OCI-LY3 (cell line): ENCODE measurements around the gene MSH6.

ENCODE experiments used
- H2AFZ ChIP-seq: fragments of 200-600, 300-600 bp; shearing (Covaris generic); 2 replicates; pipeline ENCODE4 v1.6.0; 2014; ENCODE audit warnings: antibody characterized with exemption, low read depth, low read length
- H3K27ac ChIP-seq: fragments of 200-600, 300-600 bp; sonication (generic); 2 replicates; pipeline ENCODE4 v1.5.1; 2014; ENCODE audit warnings: mild to moderate bottlenecking, low read length, moderate library complexity, mixed read lengths
- H3K27me3 ChIP-seq: fragments of 200-600, 300-600 bp; sonication (generic); 2 replicates; pipeline ENCODE4 v1.6.1; 2014; ENCODE audit warnings: low read depth, low read length, mixed read lengths
- H3K36me3 ChIP-seq: fragments of 200-600, 300-600 bp; sonication (generic); replicated peaks from 2 replicates; pipeline ENCODE3; 2014; ENCODE audit warnings: low read depth, low read length, mixed read lengths
- H3K4me1 ChIP-seq: fragments of 300-600, 200-600 bp; sonication (generic); 2 replicates; pipeline ENCODE4 v1.6.1; 2014; ENCODE audit warnings: low read length, mixed read lengths
- H3K4me2 ChIP-seq: fragments of 200-600, 300-600 bp; sonication (generic); 2 replicates; pipeline ENCODE4 v1.6.1; 2014; ENCODE audit warnings: low read length, mixed read lengths
- H3K4me3 ChIP-seq: fragments of 300-600, 200-600 bp; sonication (generic); 2 replicates; pipeline ENCODE4 v1.5.1; 2014; ENCODE audit warnings: antibody characterized with exemption, mild to moderate bottlenecking, low read length, moderate library complexity
- H3K79me2 ChIP-seq: fragments of 300-600, 200-600 bp; shearing (Covaris generic); 2 replicates; pipeline ENCODE4 v1.6.1; 2014; ENCODE audit warnings: mild to moderate bottlenecking, low read length, mixed read lengths
- H3K9ac ChIP-seq: fragments of 300-600, 200-600 bp; shearing (Covaris generic); 2 replicates; pipeline ENCODE4 v1.6.0; 2014; ENCODE audit warnings: mild to moderate bottlenecking, low read length, moderate library complexity
- H3K9me3 ChIP-seq: fragments of 200-600, 300-600 bp; shearing (Covaris generic); 2 replicates; pipeline ENCODE4 v1.6.1; 2014; ENCODE audit warnings: low read length, mixed read lengths; ENCODE audit not compliant: insufficient read depth
- H4K20me1 ChIP-seq: fragments of 200-600, 300-600 bp; sonication (generic); 2 replicates; pipeline ENCODE4 v1.6.1; 2016; ENCODE audit warnings: low read length, mixed read lengths; ENCODE audit not compliant: insufficient read depth
- CTCF ChIP-seq: fragments of 200-600, 300-600 bp; sonication (generic); IDR thresholded peaks from 2 replicates; pipeline ENCODE4 v1.5.1; 2014; ENCODE audit warnings: antibody characterized with exemption, low read length, low read depth
- EZH2phosphoT487 ChIP-seq: fragments of 200-600 bp; shearing (Covaris generic); IDR thresholded peaks from 2 replicates; pipeline ENCODE4 v1.6.1; 2018; ENCODE audit warnings: antibody characterized with exemption, mixed run types, low read depth

Gene MSH6

GRCh38 chr2:47809903-47810302, 27.0 kb downstream of the MSH6 start:
- H3K79me2 ChIP-seq: no peaks in the 10 kb centered on the region
- 0 out of 2 replicates have a peak, but pooled peaks cover 5% of the 10 kb centered on the region for H4K20me1 ChIP-seq
- peaks cover 77% of the 10 kb centered on the region for H3K36me3 ChIP-seq
- no peak overlapping the region for H3K4me2 ChIP-seq
- no peak overlapping the region for H2AFZ ChIP-seq
- H3K27ac ChIP-seq: no peak overlapping the region
- no peaks in the 10 kb centered on the region for H3K27me3 ChIP-seq
- H3K9me3 ChIP-seq: no peaks in the 10 kb centered on the region
- no peaks in the 10 kb centered on the region for H3K4me1 ChIP-seq
- TF ChIP-seq EZH2phosphoT487 (no peak), CTCF (no peak)
- no peak overlapping the region for H3K4me3 ChIP-seq
- no peak overlapping the region for H3K9ac ChIP-seq

- no peak for TF ChIP-seq EZH2phosphoT487
- TF ChIP-seq CTCF: no peak
- H3K9me3 ChIP-seq: no peaks in the 10 kb centered on the region
- H3K79me2 ChIP-seq: no peaks in the 10 kb centered on the region
- H3K36me3 ChIP-seq: peaks cover 73% of the 10 kb centered on the region
- no peak overlapping the region for H3K9ac ChIP-seq
- 0 out of 2 replicates have a peak, but pooled peaks cover 5% of the 10 kb centered on the region for H4K20me1 ChIP-seq
- no peak overlapping the region for H3K27ac ChIP-seq
- no peak overlapping the region for H2AFZ ChIP-seq
- peaks cover 5% of the 10 kb centered on the region for H3K4me1 ChIP-seq
- H3K4me2 ChIP-seq: no peak overlapping the region
- no peaks in the 10 kb centered on the region for H3K27me3 ChIP-seq
- H3K4me3 ChIP-seq: no peak overlapping the region
Observed at GRCh38 chr2:47810850-47811249, 27.9 kb downstream of the MSH6 start.

GRCh38 chr2:47811668-47812067, 28.7 kb downstream of the MSH6 start:
- 0 out of 2 replicates have a peak, but pooled peaks cover 5% of the 10 kb centered on the region for H4K20me1 ChIP-seq
- H3K9ac ChIP-seq: no peak overlapping the region
- H3K4me2 ChIP-seq: no peak overlapping the region
- H3K27ac ChIP-seq: no peak overlapping the region
- TF ChIP-seq EZH2phosphoT487: no peak
- no peak for TF ChIP-seq CTCF
- H3K79me2 ChIP-seq: no peaks in the 10 kb centered on the region
- no peak overlapping the region for H3K4me3 ChIP-seq
- no peak overlapping the region for H2AFZ ChIP-seq
- peaks cover 70% of the 10 kb centered on the region for H3K36me3 ChIP-seq
- no peaks in the 10 kb centered on the region for H3K9me3 ChIP-seq
- no peaks in the 10 kb centered on the region for H3K27me3 ChIP-seq
- peaks cover 8% of the 10 kb centered on the region for H3K4me1 ChIP-seq

GRCh38 chr2:47815764-47816163, 32.8 kb downstream of the MSH6 start:
- Histone ChIP-seq H3K4me3 (no peak overlapping the region), H3K4me1 (peaks cover 8% of the 10 kb centered on the region), H3K79me2 (no peaks in the 10 kb centered on the region), H2AFZ (no peak overlapping the region), H3K9ac (no peak overlapping the region), H3K27ac (no peak overlapping the region), H3K9me3 (no peaks in the 10 kb centered on the region), H4K20me1 (0 out of 2 replicates have a peak, but pooled peaks cover 5% of the 10 kb centered on the region), H3K4me2 (no peak overlapping the region), H3K36me3 (peaks cover 66% of the 10 kb centered on the region), H3K27me3 (no peaks in the 10 kb centered on the region)
- no peak for TF ChIP-seq EZH2phosphoT487
- TF ChIP-seq CTCF: no peak
